ENCODE results near the gene SSU72.
A peak's percentile ranks its signal among the peaks of the same experiment; 100 is the strongest.
"Not testable (repeated sequence)": the region's sequence is repeated elsewhere in the genome, so short reads cannot be mapped to it uniquely, and the experiment has no call there.

Gene SSU72

DNA sequence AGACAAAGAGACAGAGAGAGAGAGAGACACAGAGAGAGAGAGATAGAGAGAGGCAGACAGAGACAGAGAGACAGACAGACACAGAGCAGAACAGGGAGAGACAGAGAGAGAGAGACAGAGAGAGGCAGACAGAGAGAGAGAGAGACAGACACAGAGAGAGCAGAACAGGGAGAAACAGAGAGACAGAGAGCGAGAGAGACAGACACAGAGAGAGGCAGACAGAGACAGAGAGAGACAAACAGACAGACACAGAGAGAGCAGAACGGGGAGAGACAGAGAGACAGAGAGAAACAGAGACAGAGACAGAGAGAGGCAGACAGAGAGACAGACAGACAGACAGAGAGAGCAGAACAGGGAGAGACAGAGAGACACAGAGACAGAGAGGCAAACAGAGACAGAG lies 20.7 kb upstream of the SSU72 start:
- not testable (repeated sequence) for DNase-seq (ENCODE audit: low read depth)

DNA sequence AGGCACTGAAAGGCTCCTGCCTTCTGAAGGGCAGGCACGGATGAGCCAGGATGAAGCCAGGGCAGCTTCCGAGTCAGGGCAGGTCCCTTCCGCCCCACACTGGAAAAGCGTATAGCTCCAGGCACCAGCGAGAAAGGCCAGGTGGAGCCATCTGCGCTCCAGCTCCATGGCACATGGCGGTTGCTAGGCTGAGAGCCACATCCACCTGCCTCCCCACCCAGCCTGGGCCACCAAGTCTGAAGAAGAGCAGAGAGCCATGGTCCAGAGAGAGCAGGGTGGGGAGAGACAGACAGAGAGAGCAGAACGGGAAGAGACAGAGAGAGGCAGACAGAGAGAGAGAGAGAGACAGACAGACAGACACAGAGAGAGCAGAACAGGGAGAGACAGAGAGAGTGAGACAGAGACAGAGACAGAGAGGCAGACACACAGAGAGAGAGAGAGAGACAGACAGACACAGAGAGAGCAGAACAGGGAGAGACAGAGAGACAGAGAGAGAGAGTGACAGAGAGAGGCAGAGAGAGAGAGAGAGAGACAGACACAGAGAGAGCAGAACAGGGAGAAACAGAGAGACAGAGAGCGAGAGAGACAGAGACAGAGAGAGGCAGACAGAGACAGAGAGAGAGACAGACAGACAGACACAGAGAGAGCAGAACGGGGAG lies 20.1 kb upstream of the SSU72 start:
- DNase-seq (ENCODE audit: low read depth) = no peak

GRCh38 chr1:1593834-1594601 lies 19.4 kb upstream of the SSU72 start:
- DNase-seq (ENCODE audit: low read depth) = no peak

DNA sequence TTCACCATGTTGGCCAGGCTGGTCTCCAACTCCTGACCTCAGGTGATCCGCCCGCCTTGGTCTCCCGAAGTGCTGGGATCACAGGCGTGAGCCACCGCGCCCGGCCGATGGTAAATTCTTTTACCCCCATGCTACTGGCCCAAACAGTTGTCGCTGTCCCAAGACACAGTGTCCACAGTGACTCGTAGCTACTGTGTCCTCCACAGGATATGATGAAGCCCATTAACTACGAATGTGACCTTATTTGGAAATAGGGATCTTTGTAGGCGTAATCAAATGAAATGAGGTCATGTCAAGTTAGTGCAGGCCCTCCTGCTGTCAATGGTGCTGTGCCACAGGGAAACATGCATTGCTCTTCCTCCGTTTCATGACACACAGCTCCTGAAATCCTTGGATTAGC lies 16.8 kb upstream of the SSU72 start:
- DNase-seq (ENCODE audit: low read depth) = no peak

DNA sequence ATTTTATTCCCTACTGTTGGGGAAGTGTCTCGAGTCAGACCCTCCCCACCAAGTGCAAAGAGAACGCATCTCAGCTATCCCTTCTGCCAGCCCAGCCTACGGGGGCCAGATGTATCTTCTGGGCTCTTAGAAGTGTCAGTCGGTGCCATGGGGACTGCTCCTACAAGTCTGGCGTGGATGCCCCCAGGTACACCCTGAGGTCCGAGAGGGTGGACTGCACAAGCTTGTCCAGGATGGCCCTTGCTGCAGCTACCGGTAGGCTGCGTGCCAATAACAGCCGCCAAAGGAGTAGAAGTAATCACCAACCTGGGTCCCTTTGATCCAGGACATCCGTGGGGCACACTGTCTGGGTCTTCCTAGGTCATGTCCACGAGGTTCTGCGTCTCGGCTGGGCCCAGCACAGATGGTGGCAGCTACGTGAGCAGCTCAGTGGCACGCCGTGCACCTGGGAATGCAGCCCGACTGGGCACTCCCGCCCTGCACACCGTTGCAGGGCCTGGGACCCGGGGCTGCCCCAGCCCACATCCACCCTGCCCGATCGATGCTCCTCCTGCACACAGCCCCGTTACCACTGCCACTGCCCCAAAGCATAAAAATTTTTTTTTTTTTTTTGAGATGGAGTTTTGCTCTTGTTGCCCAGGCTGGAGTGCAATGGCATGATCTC lies 8.8 kb upstream of the SSU72 start:
- no peak for DNase-seq (ENCODE audit: low read depth)

DNA sequence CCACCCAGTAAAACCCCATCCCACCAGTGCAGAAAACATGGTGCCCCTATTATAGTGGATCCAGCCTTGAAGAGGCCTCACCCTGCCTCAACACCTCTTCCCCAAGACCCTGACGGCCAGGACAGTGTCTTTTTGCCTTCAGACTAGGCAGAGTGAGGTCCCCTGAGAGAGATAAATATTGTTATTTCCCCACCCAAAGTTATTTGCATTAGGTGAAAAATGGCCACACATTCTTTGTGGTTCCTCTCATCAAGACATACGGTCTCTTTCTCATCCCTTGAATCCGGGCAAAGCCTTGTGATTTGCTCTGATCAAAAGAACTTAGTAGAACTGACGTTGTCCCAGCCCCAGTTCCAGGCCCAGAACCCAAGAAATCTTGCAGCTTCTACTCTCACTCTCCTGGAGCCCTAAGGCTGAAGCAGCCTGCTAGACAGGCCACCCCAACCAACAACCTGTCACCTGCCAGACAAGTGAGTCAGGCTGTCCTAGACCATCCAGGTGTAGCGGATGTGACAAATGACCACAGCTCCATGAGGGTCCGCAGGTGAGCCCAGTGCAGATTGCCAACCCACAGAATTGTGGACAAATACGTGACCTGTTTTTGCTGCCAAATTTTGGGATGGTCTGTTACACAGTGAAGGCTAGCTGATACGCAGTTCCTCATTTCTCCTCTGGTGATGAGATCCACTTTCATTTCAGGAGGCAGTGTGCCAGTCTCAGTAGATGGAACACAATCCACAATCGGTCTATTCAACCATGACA lies 8.1 kb upstream of the SSU72 start:
- no peak for DNase-seq (ENCODE audit: low read depth)

DNA sequence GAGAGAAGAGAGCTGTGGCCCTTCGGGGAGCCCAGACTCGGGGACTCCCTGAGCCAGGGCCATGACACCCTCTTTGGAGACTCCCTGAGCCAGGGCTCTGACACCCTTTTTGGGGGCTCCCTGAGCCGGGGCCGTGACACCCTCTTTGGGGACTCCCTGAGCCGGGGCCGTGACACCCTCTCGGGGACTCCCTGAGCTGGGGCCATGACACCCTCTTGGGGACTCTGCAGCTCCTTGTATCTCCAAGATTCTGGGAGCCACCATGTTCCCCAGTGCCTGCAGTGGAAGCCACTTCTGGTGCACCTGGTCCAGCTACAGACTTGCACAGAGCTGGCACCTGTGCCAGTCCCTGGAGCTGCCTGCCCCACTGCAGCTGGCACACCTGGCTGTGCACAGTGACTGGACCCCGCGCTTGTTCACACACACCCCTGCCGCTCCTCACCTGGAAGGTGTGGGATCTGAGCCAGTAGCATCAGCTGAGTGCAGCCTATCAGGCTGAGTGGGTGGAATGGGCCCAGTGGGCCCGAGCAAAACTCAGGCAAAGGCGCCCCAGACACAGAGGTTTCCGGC lies 3.8 kb upstream of the SSU72 start:
- DNase-seq (ENCODE audit: low read depth) = no peak

DNA sequence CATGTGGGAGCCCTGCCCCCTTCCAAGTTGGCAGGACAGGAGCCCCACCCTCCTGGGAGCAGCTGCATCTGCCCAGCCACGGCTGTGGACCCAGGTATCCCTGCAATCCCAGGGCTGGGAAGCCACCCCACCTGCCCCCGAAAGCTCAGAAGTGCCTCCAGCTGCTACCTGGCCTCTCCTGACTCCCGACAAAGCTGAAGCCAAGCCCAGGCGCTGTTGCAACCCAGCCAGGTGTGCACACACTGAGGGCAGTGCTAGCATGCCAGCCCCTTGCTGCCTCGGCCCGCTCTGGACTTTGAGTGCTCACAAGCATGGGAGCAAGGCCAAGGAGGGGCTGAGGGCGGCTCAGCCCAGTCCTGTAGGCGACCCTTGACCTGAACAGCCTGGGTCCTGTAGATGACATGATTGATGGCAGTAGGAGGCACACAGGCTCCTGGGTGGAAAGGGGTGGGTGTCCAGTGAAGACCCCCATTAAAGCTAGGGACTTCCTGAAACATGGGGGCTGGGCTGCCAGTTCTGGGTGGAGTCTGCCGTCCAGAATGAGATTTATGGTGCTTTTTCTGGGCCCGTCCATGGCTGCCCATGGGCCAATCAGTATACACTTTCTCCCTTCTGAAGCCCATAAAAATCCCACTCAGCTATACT lies 2.8 kb upstream of the SSU72 start:
- no peak for DNase-seq (ENCODE audit: low read depth)

- peak; percentile 47 for DNase-seq (ENCODE audit: low read depth)
Measured at GRCh38 chr1:1573843-1574720, 581 bp downstream of the SSU72 start.

DNA sequence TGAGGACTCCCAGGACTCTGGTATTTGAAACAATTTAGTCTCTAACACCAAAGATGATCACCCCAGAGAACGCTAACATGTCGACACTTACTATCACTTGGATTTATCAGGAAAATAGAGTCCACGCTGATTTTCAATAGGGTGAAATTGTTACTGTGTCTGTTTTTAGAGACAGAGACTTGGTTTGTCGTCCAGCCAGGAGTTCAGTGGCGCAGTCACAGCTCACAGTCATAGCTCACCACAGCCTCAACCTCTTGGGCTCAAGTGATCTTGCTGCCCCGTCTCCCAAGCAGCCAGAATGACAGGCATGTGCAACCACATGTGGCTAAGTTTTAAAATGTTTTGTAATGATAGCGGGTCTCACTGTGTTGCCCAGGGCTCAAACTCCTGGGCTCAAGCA lies 5.3 kb downstream of the SSU72 start:
- no peak for DNase-seq (ENCODE audit: low read depth)

DNA sequence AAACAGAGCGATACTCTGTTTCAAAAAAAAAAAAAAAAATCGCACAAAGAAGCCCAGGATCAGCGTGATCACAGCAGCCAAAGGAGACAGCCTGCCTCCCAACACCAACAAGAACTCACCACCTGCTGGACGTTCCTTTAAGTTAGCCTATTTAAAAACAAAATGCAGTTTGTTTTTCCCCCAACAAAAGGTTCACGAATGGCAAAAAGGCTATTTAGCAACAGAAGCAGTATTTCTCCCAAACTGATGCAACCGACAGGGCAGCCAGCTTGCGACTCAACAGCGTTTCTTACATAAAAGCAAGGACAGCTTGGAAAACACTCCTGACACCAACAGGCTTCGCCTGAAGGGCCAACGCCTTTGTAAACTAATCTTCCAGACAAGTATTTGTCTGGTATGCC lies 6.8 kb downstream of the SSU72 start:
- DNase-seq (ENCODE audit: low read depth) = no peak

- DNase-seq (ENCODE audit: low read depth) = no peak
Measured at GRCh38 chr1:1567152-1567875, 7.3 kb downstream of the SSU72 start.

DNA sequence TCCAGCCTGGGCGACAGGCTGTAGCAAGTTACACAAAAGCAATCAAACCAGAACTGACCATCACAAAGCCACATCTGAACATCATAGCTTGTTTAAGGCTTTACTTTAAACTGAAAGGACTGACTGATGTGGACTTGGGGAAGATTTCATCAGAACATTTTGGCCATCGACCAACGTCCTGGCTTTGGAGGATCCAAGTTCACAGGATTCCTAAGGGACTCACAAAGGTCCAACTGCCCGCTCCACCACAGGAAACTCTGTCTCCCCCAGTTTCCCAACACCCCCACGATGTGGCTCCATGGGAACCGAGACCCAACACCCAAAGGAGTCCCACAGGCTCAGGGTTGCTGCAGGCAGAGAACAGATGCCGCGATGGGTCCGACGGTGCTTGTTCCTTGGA lies 9.3 kb downstream of the SSU72 start:
- no peak for DNase-seq (ENCODE audit: low read depth)

- DNase-seq (ENCODE audit: low read depth) = no peak
Measured at GRCh38 chr1:1564268-1564667, 10.4 kb downstream of the SSU72 start.

DNA sequence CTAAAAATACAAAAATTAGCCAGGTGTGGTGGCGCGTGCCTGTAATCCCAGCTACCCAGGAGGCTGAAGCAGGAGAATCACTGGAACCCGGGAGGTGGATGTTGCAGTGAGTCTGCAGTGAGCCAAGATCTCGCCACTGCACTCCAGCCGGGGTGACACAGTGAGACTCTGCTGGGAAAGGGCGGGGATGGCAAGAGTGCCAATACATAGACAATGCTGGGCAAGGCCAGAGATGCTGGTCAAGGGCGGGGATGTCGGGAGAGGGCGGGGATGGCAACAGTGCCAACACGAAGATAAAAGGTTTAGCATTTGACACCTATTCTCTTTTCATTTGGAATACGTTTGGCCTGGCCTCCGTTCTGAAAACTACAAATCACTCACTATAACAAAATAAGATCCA lies 11.0 kb downstream of the SSU72 start:
- no peak for DNase-seq (ENCODE audit: low read depth)

DNA sequence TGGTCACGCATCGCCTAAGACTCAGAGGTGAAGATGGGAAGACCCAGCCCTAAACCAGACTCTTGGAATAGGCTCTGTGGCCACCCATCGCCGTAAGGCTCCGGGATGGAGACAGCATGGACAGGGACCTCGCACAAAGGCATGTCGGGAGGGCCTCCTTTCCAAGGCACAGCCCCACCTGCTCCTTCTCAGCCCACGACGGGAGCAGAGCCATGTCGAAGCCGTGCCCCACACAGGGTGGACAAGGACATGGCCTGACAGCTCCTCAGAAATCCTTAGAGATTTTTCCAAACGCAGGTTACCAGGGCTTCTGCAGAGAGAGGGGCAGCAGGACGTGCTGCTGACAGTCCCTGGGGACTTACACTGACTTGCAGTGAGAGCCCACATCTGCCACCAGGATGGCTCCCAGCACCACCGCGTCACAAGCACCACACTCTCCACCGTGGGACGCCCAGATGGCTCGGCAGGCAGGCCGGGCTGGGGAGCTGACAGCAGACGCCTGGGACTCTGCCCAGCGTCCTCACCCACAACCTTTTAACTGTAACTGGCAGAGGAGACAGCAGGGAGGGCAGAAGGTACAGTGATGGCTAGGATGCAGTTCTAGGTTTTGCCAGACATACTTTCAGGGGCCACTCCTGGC lies 12.0 kb downstream of the SSU72 start:
- DNase-seq (ENCODE audit: low read depth) = no peak

GRCh38 chr1:1561801-1562470 lies 12.7 kb downstream of the SSU72 start:
- DNase-seq (ENCODE audit: low read depth) = no peak

DNA sequence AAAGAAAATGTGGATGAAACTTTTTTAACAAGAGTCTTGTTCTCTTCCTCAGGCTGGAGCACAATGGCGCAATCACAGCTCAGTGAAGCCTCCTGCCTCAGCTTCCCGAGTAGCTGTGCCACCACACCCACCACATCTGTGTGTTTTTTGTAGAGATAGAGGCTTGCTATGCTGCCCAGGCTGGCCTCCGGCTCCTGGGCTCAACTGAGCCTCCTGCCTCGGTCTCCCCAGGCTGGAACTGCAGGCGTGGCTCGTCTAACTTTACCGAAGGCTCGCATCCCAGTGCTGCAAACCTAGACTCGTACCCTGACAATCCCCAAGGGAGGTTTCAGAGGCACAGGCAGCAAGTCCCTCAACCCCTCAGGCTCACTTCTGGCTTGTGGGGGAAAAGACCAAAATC lies 14.5 kb downstream of the SSU72 start:
- DNase-seq (ENCODE audit: low read depth) = no peak

DNA sequence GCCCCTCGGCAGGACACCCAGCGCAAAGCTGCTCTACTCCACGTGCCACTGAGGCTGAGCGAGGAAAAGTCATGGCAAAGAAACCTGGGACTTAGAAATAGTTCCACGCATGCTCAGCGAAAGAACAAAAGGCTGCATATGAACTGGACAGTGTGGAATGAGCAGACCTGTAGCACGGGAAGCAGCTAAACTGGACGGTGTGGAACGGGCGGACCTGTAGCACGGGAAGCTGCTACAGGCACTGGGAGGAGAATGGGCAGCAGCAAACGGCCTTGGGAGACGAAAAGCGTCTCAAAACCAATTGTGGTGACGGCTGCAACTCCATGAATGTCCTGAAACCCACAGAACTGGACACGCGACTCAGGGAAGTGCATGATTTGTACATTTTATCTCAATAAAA lies 15.6 kb downstream of the SSU72 start:
- no peak for DNase-seq (ENCODE audit: low read depth)
